HUES64 (cell line): ENCODE measurements around the gene DUOX1.
A peak's percentile ranks its signal among the peaks of the same experiment; 100 is the strongest.

ENCODE experiments used
- H3K27ac ChIP-seq: 2 replicates; pipeline ENCODE4 v1.7.0; 2013; ENCODE audit warnings: low read depth, low read length, inconsistent platforms
- H3K27me3 ChIP-seq: 2 replicates; pipeline ENCODE4 v1.6.1; 2013; ENCODE audit warnings: mild to moderate bottlenecking, low read length; ENCODE audit not compliant: insufficient read depth
- H3K36me3 ChIP-seq: 2 replicates; pipeline ENCODE4 v1.6.1; 2013; ENCODE audit warnings: mild to moderate bottlenecking, low read length; ENCODE audit not compliant: insufficient read depth
- H3K4me1 ChIP-seq: 2 replicates; pipeline ENCODE4 v1.6.1; 2013; ENCODE audit warnings: mild to moderate bottlenecking, low read length, moderate library complexity; ENCODE audit not compliant: insufficient read depth
- H3K4me3 ChIP-seq: 2 replicates; pipeline ENCODE4 v1.5.1; 2013; ENCODE audit warnings: mild to moderate bottlenecking, low read length, moderate library complexity
- H3K9ac ChIP-seq: 2 replicates; pipeline ENCODE4 v1.6.1; 2013; ENCODE audit warnings: mild to moderate bottlenecking, low read depth, low read length
- H3K9me3 ChIP-seq: 2 replicates; pipeline ENCODE4 v1.6.1; 2013; ENCODE audit warnings: low read depth, low read length; ENCODE audit not compliant: insufficient read depth
- WGBS: fragments of 150-250, 120-280 bp; methylation state at CpG from one replicate; pipeline ENCODE4 v1.1.7; 2013; ENCODE audit warnings: missing lambda C conversion rate; 5-methylcytosine and 5-hydroxymethylcytosine counted together

DUOX1 gene

DNA sequence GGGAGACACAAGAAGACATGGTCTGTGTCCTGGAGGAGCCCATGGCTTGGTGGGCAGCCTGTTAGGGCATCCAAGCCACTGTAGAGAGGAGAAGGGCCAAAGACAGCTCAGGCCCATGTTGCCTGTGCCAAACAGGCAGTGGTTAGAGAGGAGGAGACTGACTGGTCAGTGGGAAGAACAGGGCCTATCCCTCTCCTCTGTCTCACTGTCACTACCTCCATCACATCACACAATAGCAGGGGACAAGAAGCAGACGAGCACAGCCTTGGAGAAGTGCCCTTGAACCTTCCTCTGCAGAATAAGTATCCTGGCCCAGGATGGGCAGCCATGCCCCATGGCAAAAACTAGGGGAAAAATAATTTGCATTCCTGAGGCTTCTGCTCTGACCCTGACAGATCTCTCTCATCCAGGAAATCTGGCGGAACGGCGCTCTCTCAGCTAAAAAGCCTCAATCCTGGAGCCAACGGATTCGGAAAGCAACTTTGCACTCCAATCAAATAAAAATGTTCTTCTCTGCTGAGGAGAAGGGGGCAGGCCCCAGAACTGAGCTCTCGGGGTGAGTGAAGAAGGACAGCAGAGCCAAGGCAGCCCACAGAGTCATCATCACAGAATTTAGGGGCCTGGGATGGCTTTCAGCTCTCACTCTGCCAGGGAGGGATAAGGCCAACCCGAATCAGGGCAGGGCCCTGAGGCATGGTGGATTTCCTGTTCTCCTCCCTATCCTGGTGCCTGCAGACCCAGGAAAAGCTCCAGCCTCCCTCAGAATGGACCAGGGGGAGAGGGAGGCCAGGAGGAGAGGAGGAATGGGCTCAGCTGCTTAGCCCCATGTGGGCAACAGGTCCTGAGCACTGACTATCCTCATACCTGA lies 56.3 kb downstream of the DUOX1 start:
- Histone ChIP-seq H3K27ac (no peak overlapping the region), H3K9ac (peak overlapping the region; percentile 31; the same call in 1 of the 2 replicates), H3K36me3 (no peaks in the 10 kb centered on the region), H3K27me3 (peaks cover 29% of the 10 kb centered on the region), H3K4me1 (peaks cover 33% of the 10 kb centered on the region), H3K4me3 (peak overlapping the region; percentile 60), H3K9me3 (no peaks in the 10 kb centered on the region)
- WGBS, result 76% methylated on average over 8 of the region's 8 CpGs

GRCh38 chr15:45186771-45187577 lies 57.2 kb downstream of the DUOX1 start:
- Histone ChIP-seq H3K36me3 (no peaks in the 10 kb centered on the region), H3K4me1 (peaks cover 30% of the 10 kb centered on the region), H3K27me3 (peaks cover 29% of the 10 kb centered on the region), H3K9me3 (no peaks in the 10 kb centered on the region), H3K27ac (no peak overlapping the region), H3K9ac (peak overlapping the region; percentile 31), H3K4me3 (peak overlapping the region; percentile 60)
- 5% methylated on average over 42 of the region's 42 CpGs for WGBS

GRCh38 chr15:45187578-45187893 lies 57.7 kb downstream of the DUOX1 start:
- Histone ChIP-seq H3K9ac (no peak overlapping the region), H3K27me3 (peaks cover 29% of the 10 kb centered on the region), H3K4me3 (peak overlapping the region; percentile 60), H3K36me3 (no peaks in the 10 kb centered on the region), H3K27ac (no peak overlapping the region), H3K9me3 (no peaks in the 10 kb centered on the region), H3K4me1 (peaks cover 24% of the 10 kb centered on the region)
- WGBS, result 0% methylated on average over 43 of the region's 43 CpGs

- Histone ChIP-seq H3K27me3 (peaks cover 29% of the 10 kb centered on the region), H3K9me3 (no peaks in the 10 kb centered on the region), H3K36me3 (no peaks in the 10 kb centered on the region), H3K27ac (no peak within 1 kb of the TSS), H3K4me3 (peak within 1 kb of the TSS; percentile 96), H3K9ac (peak within 1 kb of the TSS; percentile 65), H3K4me1 (peaks cover 18% of the 10 kb centered on the region)
- 5% methylated on average over 40 of the region's 57 CpGs for WGBS
Measured at GRCh38 chr15:45187894-45188830, 58.4 kb downstream of the DUOX1 start, which contains the start of gene SHF. Gene SHF (minus strand): TSS chr15:45187966. CDS start chr15:45187951, 15 bp downstream.

DNA sequence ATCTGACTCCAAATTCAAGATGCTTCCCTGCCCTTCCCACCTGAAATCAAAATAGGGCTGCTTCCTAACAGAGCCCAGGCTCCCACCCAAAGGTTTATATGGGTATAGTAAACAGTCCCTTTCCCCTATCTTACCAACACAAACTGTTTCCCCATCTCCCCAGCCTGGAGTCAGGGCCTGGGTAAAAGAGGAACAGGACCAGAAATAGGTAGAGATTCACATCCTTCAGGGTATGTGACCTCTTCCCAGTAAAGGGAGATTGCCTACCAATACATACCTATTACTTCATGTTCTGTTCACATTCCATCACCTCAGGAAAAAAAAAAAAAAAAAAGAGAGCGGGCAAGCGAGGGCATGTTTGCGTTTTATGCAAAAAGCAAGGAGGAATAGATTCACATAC lies 67.7 kb downstream of the DUOX1 start:
- H3K9ac ChIP-seq, result no peak overlapping the region
- no peaks in the 10 kb centered on the region for H3K27me3 ChIP-seq
- H3K27ac ChIP-seq, result no peak overlapping the region
- H3K4me3 ChIP-seq, result peak overlapping the region; percentile 93
- H3K9me3 ChIP-seq, result no peaks in the 10 kb centered on the region
- WGBS, result no CpG with 5 or more reads among the region's 3 CpGs
- no peaks in the 10 kb centered on the region for H3K36me3 ChIP-seq
- H3K4me1 ChIP-seq, result peaks cover 4% of the 10 kb centered on the region; the same call in 1 of the 2 replicates

DNA sequence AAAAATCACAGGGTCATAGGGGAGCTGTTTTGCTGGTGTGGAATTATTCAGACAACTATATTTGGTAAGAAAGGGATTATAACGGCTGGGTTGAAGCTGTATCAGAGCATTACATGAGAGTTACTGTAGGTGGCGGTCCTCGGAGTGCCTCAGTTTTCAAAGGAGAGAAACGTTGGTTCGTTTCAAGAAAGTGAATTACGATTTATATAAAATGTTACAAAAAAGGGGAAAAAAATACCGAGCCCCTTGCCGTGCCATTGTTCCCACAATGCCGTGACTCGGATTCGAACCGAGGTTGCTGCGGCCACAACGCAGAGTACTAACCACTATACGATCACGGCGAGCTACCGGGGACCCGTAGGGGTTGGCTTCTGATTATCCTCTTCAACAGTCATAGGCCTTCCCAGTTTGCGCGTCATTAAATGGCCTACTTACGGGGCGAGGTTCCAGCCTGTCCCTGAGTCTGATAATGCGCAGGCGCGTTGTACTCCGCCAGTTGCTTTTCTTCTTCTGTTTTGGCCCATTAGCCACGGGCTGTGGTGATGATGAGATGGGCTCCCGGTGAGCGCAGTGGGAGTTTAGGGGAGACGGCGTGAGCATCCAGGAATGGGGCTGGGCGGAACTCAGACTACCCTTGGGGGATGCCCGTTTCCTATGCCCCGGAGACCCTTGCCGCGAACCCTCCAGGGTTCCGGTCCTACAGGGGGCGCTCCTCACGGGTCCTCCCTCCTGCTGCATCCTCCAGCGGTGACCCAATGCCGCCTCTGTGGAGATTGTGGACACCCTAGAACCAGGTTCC lies 68.7 kb downstream of the DUOX1 start:
- Histone ChIP-seq H3K36me3 (no peaks in the 10 kb centered on the region), H3K27me3 (no peaks in the 10 kb centered on the region), H3K4me3 (peak overlapping the region; percentile 93), H3K4me1 (peaks cover 4% of the 10 kb centered on the region; the same call in 1 of the 2 replicates), H3K27ac (no peak overlapping the region), H3K9me3 (no peaks in the 10 kb centered on the region), H3K9ac (peak overlapping the region; percentile 79)
- under 1% methylated on average over 42 of the region's 42 CpGs for WGBS

DNA sequence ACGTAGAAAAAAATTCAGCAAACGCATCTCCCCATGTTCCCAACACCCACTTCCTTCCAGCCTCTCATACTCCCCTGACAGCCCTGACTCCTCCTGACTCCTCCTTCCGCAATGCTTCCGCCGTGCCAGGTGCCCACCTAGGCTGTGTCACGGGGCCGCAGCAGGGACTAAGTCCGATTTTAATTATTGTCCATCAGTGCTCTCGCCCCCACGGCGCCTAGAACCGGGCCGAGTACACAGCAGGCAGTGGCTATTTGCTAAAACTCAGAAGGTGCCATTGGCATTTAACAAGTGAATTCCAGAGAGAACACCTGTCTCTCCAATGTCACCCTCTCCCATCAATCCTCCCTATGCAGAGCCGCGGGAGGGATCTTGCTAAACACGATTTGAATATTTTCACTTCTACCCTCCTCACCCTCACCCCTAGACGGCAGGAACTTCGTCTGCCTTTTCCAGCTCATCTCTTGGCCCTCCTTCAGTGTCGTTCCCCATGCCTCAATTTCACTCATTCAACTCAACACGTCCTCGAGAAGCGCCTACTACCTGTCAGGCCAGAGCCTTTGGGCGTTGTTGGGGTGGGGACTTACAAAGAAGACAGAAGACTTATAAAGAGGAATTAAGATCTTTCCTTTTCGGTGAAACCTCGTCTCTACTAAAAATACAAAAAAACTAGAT lies 69.5 kb downstream of the DUOX1 start:
- WGBS, result 2% methylated on average over 25 of the region's 25 CpGs
- H3K9me3 ChIP-seq, result no peaks in the 10 kb centered on the region
- H3K4me1 ChIP-seq, result peaks cover 4% of the 10 kb centered on the region; the same call in 1 of the 2 replicates
- peak overlapping the region; percentile 93 for H3K4me3 ChIP-seq
- no peaks in the 10 kb centered on the region for H3K36me3 ChIP-seq
- peak overlapping the region; percentile 45; the same call in 1 of the 2 replicates for H3K9ac ChIP-seq
- H3K27me3 ChIP-seq, result no peaks in the 10 kb centered on the region
- H3K27ac ChIP-seq, result no peak overlapping the region

GRCh38 chr15:45200001-45200798 lies 70.4 kb downstream of the DUOX1 start:
- H3K4me1 ChIP-seq, result peaks cover 4% of the 10 kb centered on the region; the same call in 1 of the 2 replicates
- H3K4me3 ChIP-seq, result peak overlapping the region; percentile 93
- peak overlapping the region; percentile 66 for H3K9ac ChIP-seq
- H3K36me3 ChIP-seq, result no peaks in the 10 kb centered on the region
- peak overlapping the region; percentile 60 for H3K27ac ChIP-seq
- under 1% methylated on average over 34 of the region's 34 CpGs for WGBS
- no peaks in the 10 kb centered on the region for H3K27me3 ChIP-seq
- H3K9me3 ChIP-seq, result no peaks in the 10 kb centered on the region

DNA sequence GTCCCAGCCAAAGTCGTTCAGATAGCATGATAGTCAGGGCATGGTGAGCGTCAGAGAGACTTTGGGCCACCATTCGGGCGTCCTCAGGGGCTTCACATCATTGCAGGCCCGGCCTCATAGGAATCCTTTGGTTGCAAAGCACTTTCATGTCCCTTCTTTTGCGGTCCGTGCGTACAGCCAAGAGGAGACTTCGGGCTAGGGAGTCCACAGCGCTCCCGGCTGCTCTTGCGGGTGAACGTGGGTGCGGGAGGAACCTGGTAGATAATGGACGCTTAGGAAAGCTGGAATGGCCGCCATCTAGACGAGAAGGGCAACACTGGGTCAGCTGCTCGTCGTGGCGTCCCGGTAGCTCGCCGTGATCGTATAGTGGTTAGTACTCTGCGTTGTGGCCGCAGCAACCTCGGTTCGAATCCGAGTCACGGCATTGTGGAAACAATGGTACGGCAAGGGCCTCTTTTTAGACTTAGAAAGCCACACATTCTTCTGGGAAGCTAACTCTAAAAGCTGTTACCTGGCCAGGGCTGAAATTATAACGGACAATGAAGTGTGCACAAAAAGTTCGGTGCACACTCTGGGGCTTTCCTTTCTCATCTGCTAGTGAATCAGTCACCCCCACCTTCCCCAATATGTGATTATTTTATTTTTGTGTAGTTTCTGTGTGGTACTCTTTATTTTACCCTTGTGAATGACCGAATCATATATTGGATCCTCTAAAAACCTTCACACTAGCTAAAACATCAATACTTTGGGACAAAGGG lies 71.2 kb downstream of the DUOX1 start:
- H3K9ac ChIP-seq, result peak overlapping the region; percentile 66
- WGBS, result 1% methylated on average over 33 of the region's 34 CpGs
- H3K36me3 ChIP-seq, result no peaks in the 10 kb centered on the region
- H3K27me3 ChIP-seq, result no peaks in the 10 kb centered on the region
- no peaks in the 10 kb centered on the region for H3K9me3 ChIP-seq
- H3K4me1 ChIP-seq, result peaks cover 4% of the 10 kb centered on the region; the same call in 1 of the 2 replicates
- peak overlapping the region; percentile 93 for H3K4me3 ChIP-seq
- peak overlapping the region; percentile 60 for H3K27ac ChIP-seq
